ENCODE data around the gene UGT1A9.

The UGT1A9 gene

GRCh38 chr2:233764264-233764663, 92.6 kb downstream of the UGT1A9 start:
- DNase-seq = no peak

- DNase-seq = no peak
Observed at GRCh38 chr2:233764761-233765160, 93.1 kb downstream of the UGT1A9 start.

DNA sequence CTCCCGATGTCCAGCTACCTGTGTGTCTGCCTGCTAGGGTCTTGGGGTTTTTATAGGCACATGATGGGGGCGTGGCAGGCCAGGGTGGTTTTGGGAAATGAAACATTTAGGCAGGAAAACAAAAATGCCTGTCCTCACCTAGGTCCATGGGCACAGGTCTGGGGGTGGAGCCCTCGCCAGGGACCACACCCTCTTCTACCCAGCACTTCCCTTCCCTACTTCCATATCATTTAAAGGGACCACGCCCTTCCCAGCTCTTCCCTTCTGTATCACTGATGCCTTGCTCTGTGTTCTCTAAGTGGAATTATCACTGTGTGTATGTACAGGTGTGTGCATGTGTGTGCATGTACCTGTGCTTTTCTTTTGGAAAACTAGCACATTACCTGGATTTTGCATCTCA, 94.7 kb downstream of the UGT1A9 start:
- no peak for DNase-seq

DNA sequence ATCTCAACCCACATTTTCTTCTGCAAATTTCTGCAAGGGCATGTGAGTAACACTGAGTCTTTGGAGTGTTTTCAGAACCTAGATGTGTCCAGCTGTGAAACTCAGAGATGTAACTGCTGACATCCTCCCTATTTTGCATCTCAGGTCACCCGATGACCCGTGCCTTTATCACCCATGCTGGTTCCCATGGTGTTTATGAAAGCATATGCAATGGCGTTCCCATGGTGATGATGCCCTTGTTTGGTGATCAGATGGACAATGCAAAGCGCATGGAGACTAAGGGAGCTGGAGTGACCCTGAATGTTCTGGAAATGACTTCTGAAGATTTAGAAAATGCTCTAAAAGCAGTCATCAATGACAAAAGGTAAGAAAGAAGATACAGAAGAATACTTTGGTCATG, 96.4 kb downstream of the UGT1A9 start:
- no peak for DNase-seq

DNA sequence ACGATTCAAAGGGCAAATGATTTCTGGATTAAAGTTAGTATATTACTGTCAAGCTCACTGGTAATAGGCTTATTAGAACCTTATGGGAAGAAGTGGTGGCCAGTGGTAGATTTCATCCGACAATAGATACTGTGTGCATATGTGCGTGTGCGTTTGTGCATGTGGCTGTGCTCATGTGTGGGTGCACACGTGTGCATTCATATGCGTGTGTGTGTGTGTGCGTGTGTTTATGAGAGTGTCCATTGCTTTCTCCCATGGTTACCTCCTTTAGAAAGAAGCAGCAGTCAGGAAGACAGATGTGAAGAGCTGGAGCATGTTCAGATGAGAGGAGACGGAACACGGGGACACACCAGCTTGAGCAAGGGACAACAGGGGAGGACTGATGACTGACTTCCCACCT, 97.6 kb downstream of the UGT1A9 start:
- no peak for DNase-seq

- no peak for DNase-seq
Observed at GRCh38 chr2:233772153-233772552, 100.5 kb downstream of the UGT1A9 start.

DNA sequence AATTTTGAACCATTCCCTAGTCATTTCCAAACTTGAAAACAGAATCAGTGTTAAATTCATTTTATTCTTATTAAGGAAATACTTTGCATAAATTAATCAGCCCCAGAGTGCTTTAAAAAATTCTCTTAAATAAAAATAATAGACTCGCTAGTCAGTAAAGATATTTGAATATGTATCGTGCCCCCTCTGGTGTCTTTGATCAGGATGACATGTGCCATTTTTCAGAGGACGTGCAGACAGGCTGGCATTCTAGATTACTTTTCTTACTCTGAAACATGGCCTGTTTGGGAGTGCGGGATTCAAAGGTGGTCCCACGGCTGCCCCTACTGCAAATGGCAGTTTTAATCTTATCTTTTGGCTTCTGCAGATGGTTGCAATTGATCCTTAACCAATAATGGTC, 100.9 kb downstream of the UGT1A9 start:
- no peak for DNase-seq

- no peak for DNase-seq
Observed at GRCh38 chr2:233773854-233774253, 102.2 kb downstream of the UGT1A9 start.

DNA sequence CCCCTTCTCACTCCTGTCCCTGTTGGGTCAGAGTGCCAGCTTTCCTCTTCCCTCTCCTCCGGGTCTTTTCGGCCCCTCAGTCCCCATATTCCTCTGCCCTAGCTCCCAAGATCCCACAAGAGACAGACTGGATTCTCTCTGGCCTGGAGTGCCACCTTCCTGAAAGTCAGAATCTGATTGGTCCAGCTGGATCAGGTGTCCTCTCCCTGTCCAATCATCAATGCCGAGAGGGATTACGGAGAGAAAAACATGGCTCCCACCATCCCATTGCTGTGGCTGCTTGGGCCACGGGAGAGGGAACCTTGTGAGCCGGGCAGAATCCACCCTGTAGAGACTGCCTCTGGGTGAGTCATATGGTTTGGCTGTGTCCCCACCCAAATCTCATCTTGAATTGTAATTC, 103.7 kb downstream of the UGT1A9 start:
- DNase-seq = no peak

DNA sequence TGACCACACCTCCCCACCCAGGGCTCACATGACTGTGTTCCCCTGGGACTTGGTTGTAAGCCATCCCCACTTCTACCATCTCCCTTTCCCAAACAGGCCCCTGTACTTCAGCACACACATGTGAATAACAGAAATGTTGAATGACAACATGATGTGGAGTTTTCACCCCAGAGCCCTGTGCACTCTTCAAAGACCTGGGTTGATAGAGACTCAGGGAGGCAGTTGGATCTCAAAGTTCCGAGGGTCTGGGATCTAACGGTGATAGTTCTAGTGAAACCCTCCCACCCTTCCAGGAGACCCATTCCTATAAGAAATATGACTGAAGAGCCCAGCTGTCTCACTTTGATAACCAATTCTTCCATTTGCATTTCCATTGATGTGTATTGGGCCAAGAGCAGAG, 106.3 kb downstream of the UGT1A9 start, which contains the start of gene MROH2A:
MROH2A (plus strand) TSS at position 301 of the 400 bp plus-strand sequence. CDS start 1,029 bp downstream, outside the sequence.
- no peak for DNase-seq

GRCh38 chr2:233779722-233780121, 108.0 kb downstream of the UGT1A9 start:
- DNase-seq = no peak

DNA sequence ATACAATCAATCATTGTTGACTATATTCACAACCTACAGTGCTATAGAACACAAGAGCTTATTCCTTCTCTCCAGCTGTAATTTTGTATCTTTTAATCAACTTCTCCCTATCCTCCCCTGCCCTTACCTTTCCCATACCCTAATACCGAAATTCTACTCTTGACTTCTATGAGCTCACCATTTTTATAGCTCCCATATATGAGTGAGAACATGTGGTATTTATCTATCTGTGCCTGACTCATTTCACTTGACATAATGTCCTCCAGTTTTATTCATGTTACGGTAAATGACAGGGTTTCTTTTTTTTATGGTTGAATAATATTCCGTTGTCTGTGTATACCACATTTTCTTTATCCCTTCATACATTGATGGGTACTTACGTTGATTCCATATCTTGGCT, 109.1 kb downstream of the UGT1A9 start:
- no peak for DNase-seq

DNA sequence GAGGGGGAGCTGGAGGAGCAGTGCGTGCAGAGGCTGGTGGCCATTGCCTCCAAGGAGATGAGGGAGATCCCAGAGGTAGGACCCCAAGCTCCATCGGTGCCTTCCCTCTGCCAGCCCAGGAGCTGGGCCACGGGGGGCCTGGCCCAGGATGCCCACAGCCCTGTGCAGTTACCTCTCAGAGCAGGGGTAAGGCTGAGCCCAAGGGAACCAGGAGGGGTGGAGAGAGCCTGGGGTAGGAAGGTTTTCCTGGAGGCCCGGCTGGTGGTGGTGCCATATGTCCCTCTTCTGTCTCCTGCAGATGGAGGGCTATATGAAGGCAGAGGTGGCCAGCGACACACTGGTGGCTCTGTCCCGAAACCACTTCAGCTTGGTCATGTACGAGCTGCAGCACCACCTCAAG, 117.9 kb downstream of the UGT1A9 start:
- no peak for DNase-seq

- DNase-seq = no peak
Observed at GRCh38 chr2:233791151-233791882, 119.6 kb downstream of the UGT1A9 start.

DNA sequence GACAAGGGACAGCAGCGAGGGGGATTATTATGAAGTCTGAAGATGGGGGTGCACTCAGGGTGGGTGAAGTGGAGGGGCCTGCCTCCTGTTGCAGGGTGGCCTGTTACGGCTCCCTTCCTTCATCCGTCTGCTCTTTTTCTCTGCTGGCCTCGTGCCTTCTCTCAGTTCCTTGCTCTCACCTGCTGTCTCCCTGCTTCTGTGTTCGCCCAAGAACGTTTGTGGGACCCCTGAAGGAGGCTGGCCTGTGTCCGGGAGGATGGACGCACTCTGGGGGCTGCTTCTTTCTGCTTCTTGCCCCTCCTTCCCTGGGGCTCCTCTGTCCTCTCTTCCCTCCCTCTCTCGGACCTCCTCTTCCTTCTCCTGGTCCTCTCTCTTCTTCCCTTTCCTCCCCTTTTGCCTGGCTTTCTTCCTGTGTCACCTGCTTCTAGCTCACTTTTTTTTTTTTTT, 120.2 kb downstream of the UGT1A9 start:
- no peak for DNase-seq

GRCh38 chr2:233792720-233793119, 121.0 kb downstream of the UGT1A9 start:
- DNase-seq = no peak

DNA sequence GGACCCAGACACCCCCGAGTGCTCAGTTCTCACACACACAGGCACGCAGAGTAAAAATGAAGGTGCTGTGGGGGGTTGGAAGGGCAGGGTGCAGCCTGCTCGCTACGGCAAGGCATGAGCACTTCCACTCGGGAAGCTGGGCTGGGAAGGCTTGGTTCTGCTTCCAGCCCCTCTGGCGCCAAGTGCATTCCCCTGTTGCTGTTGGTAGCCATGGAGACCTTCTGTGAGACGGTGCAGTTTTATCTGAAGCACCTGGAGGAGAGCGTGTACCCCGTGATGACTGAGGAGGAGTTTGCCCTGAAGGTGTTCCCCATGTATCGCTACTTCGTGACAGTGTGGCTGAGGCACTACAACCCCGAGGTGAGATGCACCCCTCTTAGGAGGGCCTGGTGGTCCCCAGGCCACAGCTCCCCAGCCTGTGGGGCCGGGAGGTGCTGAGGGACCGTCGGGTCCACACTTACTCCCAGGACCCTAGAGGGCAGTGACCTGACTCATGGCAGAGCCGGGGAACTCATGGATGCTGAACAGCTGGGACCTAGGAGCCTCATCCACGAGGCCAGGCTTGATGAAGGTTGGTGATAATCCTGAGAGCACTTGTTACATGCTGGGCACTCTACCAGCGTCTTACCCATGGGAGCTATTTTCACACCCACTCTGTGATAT, 121.9 kb downstream of the UGT1A9 start:
- no peak for DNase-seq

- DNase-seq = no peak
Observed at GRCh38 chr2:233794128-233794658, 122.5 kb downstream of the UGT1A9 start.

DNA sequence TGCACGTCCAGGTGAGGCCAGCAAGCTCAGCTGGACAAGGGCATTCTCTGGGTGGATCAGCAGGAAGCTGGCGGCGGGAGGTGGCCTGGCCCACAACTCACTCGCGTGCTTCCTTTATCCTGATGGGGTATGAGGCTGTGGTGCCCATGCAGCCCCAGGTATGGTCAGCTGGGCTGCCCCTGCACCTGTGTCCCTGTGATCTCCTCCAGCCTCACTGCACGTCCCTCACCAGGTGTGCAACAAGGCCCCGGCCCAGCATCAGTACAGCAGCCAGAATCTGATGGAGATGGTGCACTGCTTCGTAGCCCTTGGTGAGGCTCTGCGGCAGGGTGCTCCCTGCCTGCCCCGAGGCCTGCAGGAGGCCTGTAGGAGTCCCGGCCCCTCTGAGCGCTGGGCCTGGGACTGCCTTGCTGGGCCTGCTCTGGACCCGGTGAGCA, 124.1 kb downstream of the UGT1A9 start:
- no peak for DNase-seq

DNA sequence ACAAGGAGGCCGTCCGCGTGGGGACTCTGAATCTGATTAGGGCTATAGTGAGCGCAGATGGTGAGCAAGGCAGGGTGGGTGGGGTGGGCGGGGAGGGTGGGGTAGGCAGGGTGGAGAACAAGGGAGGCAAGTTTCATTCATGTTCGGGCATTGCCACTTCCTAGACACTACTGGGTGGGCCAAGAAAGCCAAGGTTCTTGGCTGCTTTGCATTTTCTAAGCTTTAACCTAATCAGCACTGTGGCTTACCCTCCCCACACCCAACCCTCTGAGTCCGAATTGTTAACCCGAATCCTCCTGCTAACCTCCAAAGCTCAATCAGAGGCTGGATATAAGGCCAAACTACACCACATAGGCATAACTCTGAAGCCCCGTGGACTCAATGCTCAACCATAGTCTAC, 124.6 kb downstream of the UGT1A9 start:
- DNase-seq = no peak

- no peak for DNase-seq
Observed at GRCh38 chr2:233798335-233799086, 126.8 kb downstream of the UGT1A9 start.

- no peak for DNase-seq
Observed at GRCh38 chr2:233799087-233799665, 127.5 kb downstream of the UGT1A9 start.

- no peak for DNase-seq
Observed at GRCh38 chr2:233799716-233800115, 128.0 kb downstream of the UGT1A9 start.
